ENCODE measurements around the gene KMO. TPM values are rescaled to one million over a fixed set of nuclear protein-coding genes. Genes with fewer than 3 reads are reported as not detected.

The KMO gene
- total and polyA plus RNA-seq, 4 donors: 10.2 to 37.3 (median 19.6) TPM

GRCh38 chr1:241485554-241485992, 46.6 kb upstream of the KMO start:
- Histone ChIP-seq H3K9me3 (ENCODE audit: control insufficient read depth in 4 of 4, low read length in 3 of 4) (no peaks in the 10 kb centered on the region), H3K9ac (ENCODE audit: low read depth in 1 of 2, low read length in 2 of 2) (no peak overlapping the region), H3K27ac (ENCODE audit: low read depth in 1 of 2, low read length in 2 of 2) (no peak overlapping the region), H3K36me3 (ENCODE audit: control insufficient read depth in 4 of 4, insufficient read depth in 3 of 4, low read depth in 1 of 4, low read length in 3 of 4) (no peaks in the 10 kb centered on the region), H3K4me1 (ENCODE audit: control insufficient read depth in 4 of 4, insufficient read depth in 4 of 4, low read length in 3 of 4) (no peaks in the 10 kb centered on the region), H3K27me3 (ENCODE audit: control insufficient read depth in 4 of 4, insufficient read depth in 4 of 4, low read length in 3 of 4) (no peaks in the 10 kb centered on the region), H3K4me3 (ENCODE audit: low read depth in 1 of 3, low read length in 3 of 3) (no peak overlapping the region)
- WGBS: 82% methylated on average over 4 of the region's 4 CpGs
- no peak for DNase-seq (ENCODE audit: low spot score)
- TF ChIP-seq RAD21 (IDR thresholded peaks at IDR 0.05) (peak; percentile 31 to 60), CTCF (IDR thresholded peaks at IDR 0.05; ENCODE audit: low read depth, low read length, missing input control) (peak; percentile 34), YY1 (IDR thresholded peaks at IDR 0.05) (no peak)

- H3K9me3 ChIP-seq (ENCODE audit: control insufficient read depth in 4 of 4, low read length in 3 of 4): no peaks in the 10 kb centered on the region
- H3K4me1 ChIP-seq (ENCODE audit: control insufficient read depth in 4 of 4, insufficient read depth in 4 of 4, low read length in 3 of 4): no peaks in the 10 kb centered on the region
- H3K27ac ChIP-seq (ENCODE audit: low read depth in 1 of 2, low read length in 2 of 2): no peak overlapping the region
- no peak for DNase-seq (ENCODE audit: low spot score)
- H3K9ac ChIP-seq (ENCODE audit: low read depth in 1 of 2, low read length in 2 of 2): no peak overlapping the region
- H3K36me3 ChIP-seq (ENCODE audit: control insufficient read depth in 4 of 4, insufficient read depth in 3 of 4, low read depth in 1 of 4, low read length in 3 of 4): peaks cover 0 to 3% (median 0%) of the 10 kb centered on the region in 4 donors
- no peaks in the 10 kb centered on the region for H3K27me3 ChIP-seq (ENCODE audit: control insufficient read depth in 4 of 4, insufficient read depth in 4 of 4, low read length in 3 of 4)
- H3K4me3 ChIP-seq (ENCODE audit: low read depth in 1 of 3, low read length in 3 of 3): no peak overlapping the region
- 95% methylated on average over 1 of the region's 1 CpG for WGBS
- TF ChIP-seq EGR1 (IDR thresholded peaks at IDR 0.05; ENCODE audit: low read depth in 2 of 2) (no peak), JUND (IDR thresholded peaks at IDR 0.05) (no peak)
Measured at GRCh38 chr1:241488739-241489138, 43.4 kb upstream of the KMO start.

- no peak for DNase-seq (ENCODE audit: low spot score)
- no peak overlapping the region for H3K27ac ChIP-seq (ENCODE audit: low read depth in 1 of 2, low read length in 2 of 2)
- no peaks in the 10 kb centered on the region for H3K9me3 ChIP-seq (ENCODE audit: control insufficient read depth in 4 of 4, low read length in 3 of 4)
- WGBS: 96% methylated on average over 5 of the region's 5 CpGs
- H3K36me3 ChIP-seq (ENCODE audit: control insufficient read depth in 4 of 4, insufficient read depth in 3 of 4, low read depth in 1 of 4, low read length in 3 of 4): peaks cover 15 to 58% (median 46%) of the 10 kb centered on the region in 4 donors
- TF ChIP-seq FOXA2 (IDR thresholded peaks at IDR 0.05) (no peak), ATF3 (IDR thresholded peaks at IDR 0.05) (no peak), TAF1 (conservative IDR thresholded peaks at IDR 0.05) (no peak), REST (IDR thresholded peaks at IDR 0.05) (no peak), ZBTB33 (IDR thresholded peaks at IDR 0.05) (no peak), GABPA (IDR thresholded peaks at IDR 0.05 in 1 of 2, conservative IDR thresholded peaks at IDR 0.05 in 1 of 2) (no peak), SP1 (IDR thresholded peaks at IDR 0.05) (no peak), HNF4A (conservative IDR thresholded peaks at IDR 0.05) (no peak)
- H3K4me3 ChIP-seq (ENCODE audit: low read depth in 1 of 3, low read length in 3 of 3): no peak overlapping the region
- no peaks in the 10 kb centered on the region for H3K4me1 ChIP-seq (ENCODE audit: control insufficient read depth in 4 of 4, insufficient read depth in 4 of 4, low read length in 3 of 4)
- H3K27me3 ChIP-seq (ENCODE audit: control insufficient read depth in 4 of 4, insufficient read depth in 4 of 4, low read length in 3 of 4): no peaks in the 10 kb centered on the region
- H3K9ac ChIP-seq (ENCODE audit: low read depth in 1 of 2, low read length in 2 of 2): no peak overlapping the region
Measured at GRCh38 chr1:241495741-241496140, 36.4 kb upstream of the KMO start.
